HEK293 (cell line): Measurements from ENCODE around the gene TNFSF13.

ENCODE experiments used
- CTCF ChIP-seq: fragments of 450-650 bp; formaldehyde crosslinking; IDR thresholded peaks from 2 replicates; pipeline ENCODE4 v1.5.1; 2016; ENCODE audit warnings: missing biosample characterization, missing genetic modification characterization
- GLIS1 ChIP-seq: fragments of 450-650 bp; formaldehyde crosslinking; IDR thresholded peaks from 2 replicates; pipeline ENCODE4 v1.5.1; 2016; ENCODE audit warnings: missing biosample characterization, missing genetic modification characterization
- PRDM2 ChIP-seq: fragments of 450-650 bp; formaldehyde crosslinking; IDR thresholded peaks from 2 replicates; pipeline ENCODE4 v1.5.1; 2016; ENCODE audit warnings: missing biosample characterization, missing genetic modification characterization, borderline replicate concordance
- REST ChIP-seq: fragments of 450-650 bp; formaldehyde crosslinking; IDR thresholded peaks from 2 replicates; pipeline ENCODE4 v1.5.1; 2016; ENCODE audit warnings: missing biosample characterization, missing genetic modification characterization
- SP2 ChIP-seq: fragments of 450-650 bp; formaldehyde crosslinking; IDR thresholded peaks from 2 replicates; pipeline ENCODE4 v1.5.1; 2016; ENCODE audit warnings: missing biosample characterization, missing genetic modification characterization
- SP3 ChIP-seq: fragments of 450-650 bp; formaldehyde crosslinking; IDR thresholded peaks from 2 replicates; pipeline ENCODE4 v1.5.1; 2016; ENCODE audit warnings: missing biosample characterization, missing genetic modification characterization
- TCF7L2 ChIP-seq: IDR thresholded peaks from 2 replicates; pipeline ENCODE4 v1.6.1; 2011; ENCODE audit warnings: low read depth, mild to moderate bottlenecking, inconsistent platforms, low read length, moderate library complexity, borderline replicate concordance
- TRIM28 ChIP-seq: IDR thresholded peaks from 2 replicates; pipeline ENCODE4 v1.6.1; 2011; ENCODE audit warnings: low read length, control low read depth, borderline replicate concordance
- ZBTB11 ChIP-seq: fragments of 450-650 bp; formaldehyde crosslinking; conservative IDR thresholded peaks from 2 replicates; pipeline ENCODE4 v1.5.1; 2016; ENCODE audit warnings: low read depth, missing biosample characterization, missing genetic modification characterization
- ZBTB44 ChIP-seq: fragments of 450-650 bp; IDR thresholded peaks from 2 replicates; pipeline ENCODE4 v1.5.1; 2018; ENCODE audit warnings: missing biosample characterization, mild to moderate bottlenecking, missing genetic modification characterization
- ZFP3 ChIP-seq: fragments of 450-650 bp; formaldehyde crosslinking; IDR thresholded peaks from 2 replicates; pipeline ENCODE4 v1.5.1; 2016; ENCODE audit warnings: low read depth, missing biosample characterization, missing genetic modification characterization
- ZNF121 ChIP-seq: fragments of 450-650 bp; formaldehyde crosslinking; IDR thresholded peaks from 2 replicates; pipeline ENCODE4 v1.5.1; 2016; ENCODE audit warnings: missing biosample characterization, missing genetic modification characterization
- ZNF133 ChIP-seq: fragments of 450-650 bp; formaldehyde crosslinking; IDR thresholded peaks from 2 replicates; pipeline ENCODE4 v1.5.1; 2016; ENCODE audit warnings: missing biosample characterization, missing genetic modification characterization
- ZNF398 ChIP-seq: fragments of 450-650 bp; formaldehyde crosslinking; IDR thresholded peaks from 2 replicates; pipeline ENCODE4 v1.5.1; 2017; ENCODE audit warnings: missing biosample characterization, missing genetic modification characterization
- ZNF596 ChIP-seq: fragments of 450-650 bp; IDR thresholded peaks from 2 replicates; pipeline ENCODE4 v1.5.0; 2018; ENCODE audit warnings: missing biosample characterization, mild to moderate bottlenecking, missing genetic modification characterization, moderate library complexity
- ZNF610 ChIP-seq: fragments of 450-650 bp; formaldehyde crosslinking; IDR thresholded peaks from 2 replicates; pipeline ENCODE4 v1.5.1; 2016; ENCODE audit warnings: missing biosample characterization, missing genetic modification characterization, borderline replicate concordance
- ZNF624 ChIP-seq: fragments of 450-650 bp; formaldehyde crosslinking; IDR thresholded peaks from 2 replicates; pipeline ENCODE4 v1.5.1; 2017; ENCODE audit warnings: missing biosample characterization, missing genetic modification characterization
- ZNF654 ChIP-seq: fragments of 450-650 bp; formaldehyde crosslinking; IDR thresholded peaks from 2 replicates; pipeline ENCODE4 v1.5.1; 2016; ENCODE audit warnings: low read depth, missing biosample characterization, missing genetic modification characterization
- ZNF785 ChIP-seq: fragments of 450-650 bp; formaldehyde crosslinking; IDR thresholded peaks from 2 replicates; pipeline ENCODE4 v1.5.1; 2016; ENCODE audit warnings: missing biosample characterization, missing genetic modification characterization
- ZSCAN23 ChIP-seq: fragments of 450-650 bp; formaldehyde crosslinking; IDR thresholded peaks from 2 replicates; pipeline ENCODE4 v1.5.1; 2016; ENCODE audit warnings: missing biosample characterization, missing genetic modification characterization

Gene TNFSF13

GRCh38 chr17:7573324-7574080 lies 15.0 kb downstream of the TNFSF13 start (continued):
- TF ChIP-seq ZBTB44 (tag by site-specific recombination) (no peak), CTCF (no peak; the same call in 1 of the 2 replicates), TRIM28 (no peak), ZNF610 (tag by site-specific recombination) (no peak), TCF7L2 (no peak), ZNF133 (tag by site-specific recombination) (no peak), GLIS1 (peak; percentile 97), ZNF624 (no peak), ZSCAN23 (tag by site-specific recombination) (no peak), ZNF121 (tag by site-specific recombination) (no peak), ZNF785 (tag by site-specific recombination) (no peak), ZFP3 (tag by site-specific recombination) (no peak), SP3 (tag by site-specific recombination) (peak; percentile 93), REST (0 out of 2 replicates have a peak, but pooled peaks have one; percentile 12), ZNF596 (tag by site-specific recombination) (peak; percentile 40; the same call in 1 of the 2 replicates), SP2 (tag by site-specific recombination) (peak; percentile 91), ZBTB11 (peak; percentile 75), ZNF654 (tag by site-specific recombination) (no peak), ZNF398 (tag by site-specific recombination) (peak; percentile 98), PRDM2 (tag by site-specific recombination) (0 out of 2 replicates have a peak, but pooled peaks have one; percentile 10)
